ENCODE data around the gene UNC5C. TPM values are rescaled to one million over a fixed set of nuclear protein-coding genes. Genes with fewer than 3 reads are reported as not detected.

Gene UNC5C
- total RNA-seq, 1 donor from 2014 or later: 2.1 TPM

DNA sequence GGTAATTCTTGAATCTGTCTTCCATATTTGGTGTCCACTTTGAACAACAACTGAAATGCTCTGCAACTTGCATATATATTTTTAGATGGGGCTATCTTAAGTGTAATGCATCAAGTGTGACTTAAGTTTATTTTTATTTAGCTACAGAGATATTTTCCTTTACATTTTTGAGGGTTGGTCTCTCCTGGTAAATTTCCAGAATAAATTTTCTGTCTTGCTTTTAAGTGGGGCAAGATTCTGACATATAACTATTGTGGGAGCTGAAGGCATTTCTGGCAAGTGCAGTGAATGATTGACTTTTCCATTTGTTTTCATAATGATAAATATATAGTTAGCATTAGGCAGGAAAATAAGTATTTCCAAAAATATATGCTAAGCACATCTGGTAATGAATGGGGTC lies 18.8 kb downstream of the UNC5C start:
- DNase-seq (ENCODE audit: missing footprints): no peak
- ATAC-seq: no peak
- intact Hi-C loops (cut with DNase I): no loop called here

DNA sequence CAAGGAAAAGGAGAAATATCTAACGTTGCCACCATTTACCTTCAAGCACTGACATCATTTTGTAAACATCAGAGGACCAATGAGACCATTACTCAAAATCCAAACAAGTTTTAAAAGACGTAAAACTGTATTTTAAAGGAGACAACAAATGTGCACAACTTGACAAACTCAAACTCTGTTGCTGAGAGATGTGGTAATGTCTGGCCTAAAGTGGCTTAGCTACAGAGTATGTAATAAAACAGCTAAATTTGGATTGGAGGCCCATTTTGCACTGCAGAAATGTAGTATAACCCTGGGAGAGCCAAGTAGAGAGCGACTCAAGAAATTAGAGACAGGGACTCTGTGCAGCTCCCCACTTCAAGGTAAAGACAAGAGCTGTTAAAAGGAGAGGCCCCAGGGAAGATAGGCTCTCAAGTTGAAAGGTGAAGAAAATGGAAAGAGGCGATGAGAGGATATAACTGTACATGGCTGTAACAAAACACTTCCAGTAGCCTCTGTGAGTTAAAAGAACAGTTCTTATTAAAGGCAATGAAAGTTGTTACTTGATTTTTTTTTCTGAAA lies 20.3 kb downstream of the UNC5C start:
- DNase-seq (ENCODE audit: missing footprints) (no peak), ATAC-seq (peak; percentile 60)
- intact Hi-C loops (cut with DNase I): no loop called here

DNA sequence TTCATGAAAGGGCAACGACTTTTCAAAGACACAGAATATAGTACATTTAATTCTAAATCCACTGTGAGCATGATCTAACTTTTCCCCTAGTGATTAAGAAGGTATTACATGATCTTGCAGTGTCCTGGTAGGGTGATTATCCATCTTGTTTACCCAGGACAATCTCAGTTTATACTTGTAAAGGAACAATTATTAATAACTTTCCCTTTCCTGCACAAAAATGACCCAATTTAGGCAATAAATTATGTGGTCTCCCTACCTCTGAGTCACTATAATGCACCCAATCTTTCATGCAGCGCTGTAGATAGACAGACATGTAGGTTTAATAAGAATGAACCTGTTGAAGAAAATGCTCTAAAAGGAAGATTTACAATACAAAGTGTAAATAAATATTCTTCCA lies 22.7 kb downstream of the UNC5C start:
- DNase-seq (ENCODE audit: missing footprints): no peak
- intact Hi-C loops (cut with DNase I): no loop called here
- no peak for ATAC-seq

DNA sequence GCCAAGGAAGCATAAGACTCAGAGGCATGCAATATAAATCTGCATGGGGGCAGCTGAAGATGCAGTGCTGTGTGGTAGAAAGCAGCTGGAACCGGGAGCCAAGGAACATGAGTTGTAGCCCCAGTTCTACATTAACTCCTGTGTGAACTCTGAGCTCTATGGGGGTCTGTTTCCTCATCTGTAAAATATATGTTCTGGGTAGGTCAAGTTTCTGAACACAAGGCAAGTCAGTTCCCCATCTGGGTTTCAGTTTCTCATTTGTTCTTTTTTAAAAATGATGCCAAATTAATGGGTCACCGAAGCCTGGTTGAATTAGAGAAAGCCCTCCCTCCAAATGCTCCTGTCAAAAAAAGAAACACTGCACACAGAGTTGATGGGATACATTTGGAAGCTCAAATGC lies 24.0 kb downstream of the UNC5C start:
- intact Hi-C loops (cut with DNase I): no loop called here
- no peak for ATAC-seq
- DNase-seq (ENCODE audit: missing footprints): no peak

DNA sequence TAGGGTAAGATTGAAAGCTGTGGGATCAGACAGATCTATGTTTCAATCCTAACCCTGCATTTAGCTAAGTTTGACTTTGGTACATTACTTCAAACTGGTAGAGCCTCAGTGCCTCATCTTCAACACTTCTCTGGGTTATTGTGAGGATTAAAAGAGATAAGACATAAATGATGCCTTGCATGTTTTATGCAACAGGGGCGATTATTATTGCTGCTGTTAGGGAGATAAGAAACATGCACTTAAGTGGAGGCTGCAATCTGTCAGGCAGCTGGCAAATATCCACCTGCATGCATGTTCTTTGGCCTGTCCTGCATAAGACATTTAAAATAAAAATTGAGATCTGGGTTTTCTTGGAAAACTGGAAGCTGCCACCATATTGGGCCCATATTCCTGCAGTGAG lies 24.6 kb downstream of the UNC5C start:
- ATAC-seq (no peak), DNase-seq (ENCODE audit: missing footprints) (no peak)
- intact Hi-C loops (cut with DNase I): no loop called here

DNA sequence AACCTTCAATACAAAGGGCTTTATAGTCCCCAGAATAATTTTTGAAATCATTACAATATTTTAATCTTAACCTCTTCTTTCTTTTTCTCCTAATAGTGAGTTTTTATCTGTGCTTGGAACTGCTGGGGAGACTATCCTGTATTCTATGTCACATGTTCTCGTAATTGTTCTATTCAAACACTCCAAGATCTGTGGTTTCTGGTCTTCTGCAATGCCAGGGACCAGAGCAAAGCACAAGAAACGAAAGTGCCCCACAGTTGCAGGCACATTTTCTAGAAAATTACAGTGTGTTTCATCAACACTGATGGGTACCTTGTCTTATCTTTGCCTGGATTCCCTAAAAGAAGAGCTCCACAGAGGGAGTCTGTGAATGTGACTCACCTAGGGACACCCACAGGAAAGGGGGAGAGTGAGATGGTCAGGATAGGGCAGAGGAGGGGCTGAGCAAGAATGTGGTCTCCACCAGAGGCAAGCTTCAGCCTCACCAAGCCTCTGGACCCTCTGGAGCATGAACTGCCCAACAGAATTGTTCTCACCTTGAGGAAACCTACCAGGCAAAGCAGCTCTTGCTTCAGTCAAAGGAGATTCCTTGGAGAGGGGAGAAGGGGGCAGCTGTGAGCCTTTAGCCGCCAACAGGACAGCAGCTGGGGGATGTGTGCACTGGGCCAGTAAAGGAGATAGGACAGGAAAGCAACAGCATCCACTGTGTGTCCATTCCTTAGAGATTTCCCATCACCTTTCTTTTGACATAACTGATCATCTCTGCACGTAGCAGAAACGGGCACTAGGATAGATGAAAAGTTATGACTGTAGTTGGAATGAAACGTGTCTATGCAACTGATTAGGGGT lies 25.9 kb downstream of the UNC5C start:
- intact Hi-C loops (cut with DNase I): no loop called here

DNA sequence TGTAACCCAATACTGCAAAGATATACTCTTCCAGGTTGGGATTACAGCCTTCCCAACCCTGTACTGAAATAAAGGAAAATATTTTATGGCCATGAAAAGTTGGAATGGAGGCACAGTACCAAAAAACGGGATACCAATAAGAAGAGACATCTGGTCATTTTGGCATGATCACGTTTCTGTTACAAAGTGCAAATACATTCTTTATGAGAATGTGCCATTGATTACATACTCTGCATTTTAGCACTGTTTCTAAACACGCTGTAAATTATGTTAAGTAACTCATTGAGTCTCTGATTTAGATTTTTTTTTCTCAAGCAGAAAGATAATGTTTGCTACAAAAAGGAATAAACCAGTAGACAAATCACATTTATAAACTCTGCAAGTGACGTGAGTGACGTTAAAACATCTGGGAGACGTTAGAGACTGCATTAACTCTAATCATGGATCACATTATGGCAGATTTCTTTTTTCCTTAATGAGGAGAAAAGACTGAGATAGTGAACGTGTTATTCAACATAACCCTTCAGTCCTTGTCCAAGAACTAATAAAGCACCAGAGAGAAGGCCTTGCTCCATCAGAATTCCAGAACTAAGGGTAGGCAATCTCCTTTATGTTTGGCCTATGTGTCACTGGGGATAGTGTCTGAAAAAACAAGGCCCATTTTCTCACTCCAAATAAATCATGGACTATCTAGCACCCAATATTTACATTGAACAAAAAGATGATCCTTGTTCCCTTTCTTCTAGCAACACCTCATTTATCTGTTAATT lies 31.0 kb downstream of the UNC5C start:
- intact Hi-C loops (cut with DNase I): no loop called here
- ATAC-seq (no peak), DNase-seq (ENCODE audit: missing footprints) (no peak)

More for the DNA sequence above, 25.9 kb downstream of the UNC5C start:
- ATAC-seq: no peak
- DNase-seq (ENCODE audit: missing footprints): no peak

DNA sequence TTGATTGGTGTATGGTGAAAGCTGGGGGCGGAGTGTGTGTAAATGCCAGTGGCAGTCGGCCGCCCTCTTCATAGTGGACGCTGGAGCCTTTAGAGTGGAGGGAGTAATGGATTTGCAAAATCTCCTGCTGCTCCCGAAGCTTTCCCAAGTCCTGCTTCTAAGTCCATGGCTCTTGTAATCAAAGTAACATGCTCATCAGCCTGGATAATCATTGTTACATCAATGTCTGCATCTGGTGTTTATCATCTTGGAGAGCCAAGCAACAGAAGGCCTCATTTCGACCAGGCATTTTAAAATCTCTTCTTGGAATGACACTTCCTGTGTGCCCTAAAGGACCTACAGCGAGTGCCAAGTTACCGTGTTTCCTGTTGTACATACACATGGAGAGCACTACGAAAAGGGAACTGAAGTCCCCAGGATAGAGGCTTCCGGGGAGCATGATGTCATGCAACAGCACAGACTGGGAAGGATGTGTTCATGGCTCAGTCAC lies 32.2 kb downstream of the UNC5C start:
- DNase-seq (ENCODE audit: missing footprints) (no peak), ATAC-seq (peak; percentile 78)
- intact Hi-C loops (cut with DNase I): no loop called here

DNA sequence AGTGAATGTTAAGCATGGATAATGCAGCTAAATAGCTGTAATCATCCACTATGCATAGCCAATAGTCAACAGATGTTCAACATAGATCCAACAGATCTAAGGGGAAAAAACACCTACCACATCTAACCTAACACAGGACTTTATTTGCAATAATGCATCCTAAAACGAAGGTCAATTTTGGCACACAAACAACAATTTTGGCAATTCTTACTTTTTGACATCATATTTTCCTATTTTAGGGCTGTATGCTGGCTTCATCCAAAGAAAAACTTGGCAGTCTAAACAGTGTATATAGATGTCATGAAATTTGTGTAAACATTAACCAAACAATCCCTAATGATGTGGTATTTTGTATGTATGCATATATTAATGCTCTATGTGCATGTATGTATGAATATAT lies 33.2 kb downstream of the UNC5C start:
- DNase-seq (ENCODE audit: missing footprints) (no peak), ATAC-seq (no peak)
- intact Hi-C loops (cut with DNase I): no loop called here

DNA sequence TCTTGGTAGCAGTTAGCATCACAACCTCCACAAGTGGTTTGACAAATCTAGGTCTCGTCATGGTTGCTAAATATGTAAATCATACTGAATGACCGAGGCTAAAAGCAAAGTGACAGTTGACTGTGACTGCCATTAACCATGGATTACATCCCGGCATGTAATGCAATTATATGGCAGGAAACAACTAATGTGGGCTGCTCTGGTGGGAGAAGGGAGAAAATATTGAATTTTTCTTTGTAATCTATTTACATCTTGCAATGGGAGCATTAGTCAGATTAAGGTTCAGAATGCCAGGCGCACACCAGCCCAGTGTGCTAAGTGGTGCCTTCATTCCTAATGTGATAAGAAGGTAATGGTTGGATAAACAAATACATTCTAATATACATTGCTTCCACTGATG lies 35.8 kb downstream of the UNC5C start:
- DNase-seq (ENCODE audit: missing footprints) (no peak), ATAC-seq (no peak)
- intact Hi-C loops (cut with DNase I): no loop called here

DNA sequence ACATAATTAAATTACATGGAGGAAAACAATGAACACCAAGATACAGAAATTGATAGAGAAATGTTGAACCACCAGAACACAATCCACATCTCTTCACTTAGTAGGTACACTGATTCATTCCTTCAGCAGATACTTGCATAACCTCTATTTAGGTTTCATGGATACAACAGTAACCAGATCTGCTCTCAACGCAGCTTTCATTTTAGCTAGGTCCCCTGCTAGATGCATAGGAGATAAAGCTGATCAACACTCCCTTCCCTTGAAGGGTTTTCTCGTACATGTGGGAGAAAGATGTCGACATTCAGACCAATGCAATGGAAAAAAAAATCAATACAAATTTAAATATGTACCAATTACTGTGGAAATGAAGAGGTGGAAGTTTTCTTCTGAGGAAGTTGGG lies 37.3 kb downstream of the UNC5C start:
- DNase-seq (ENCODE audit: missing footprints) (no peak), ATAC-seq (no peak)
- intact Hi-C loops (cut with DNase I): no loop called here

DNA sequence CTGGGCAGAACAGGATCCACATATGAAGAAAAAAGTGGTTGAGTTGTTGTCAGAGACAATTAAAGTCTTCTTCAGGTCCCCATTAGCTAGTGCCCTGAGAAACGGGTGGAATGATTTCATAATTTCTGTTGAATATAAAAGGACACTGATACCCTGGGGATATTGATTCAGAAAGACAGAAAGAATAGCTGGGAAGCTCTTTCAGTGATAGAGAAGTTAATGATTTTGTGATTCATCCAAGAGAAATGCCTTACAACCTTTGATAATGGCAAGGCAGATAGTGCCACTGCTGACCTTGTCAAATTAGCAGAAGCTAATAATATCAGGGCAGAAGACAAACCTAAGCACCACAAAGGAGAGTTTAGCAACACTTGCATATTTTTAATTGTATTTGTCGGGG lies 37.9 kb downstream of the UNC5C start:
- ATAC-seq: no peak
- intact Hi-C loops (cut with DNase I): no loop called here
- no peak for DNase-seq (ENCODE audit: missing footprints)

DNA sequence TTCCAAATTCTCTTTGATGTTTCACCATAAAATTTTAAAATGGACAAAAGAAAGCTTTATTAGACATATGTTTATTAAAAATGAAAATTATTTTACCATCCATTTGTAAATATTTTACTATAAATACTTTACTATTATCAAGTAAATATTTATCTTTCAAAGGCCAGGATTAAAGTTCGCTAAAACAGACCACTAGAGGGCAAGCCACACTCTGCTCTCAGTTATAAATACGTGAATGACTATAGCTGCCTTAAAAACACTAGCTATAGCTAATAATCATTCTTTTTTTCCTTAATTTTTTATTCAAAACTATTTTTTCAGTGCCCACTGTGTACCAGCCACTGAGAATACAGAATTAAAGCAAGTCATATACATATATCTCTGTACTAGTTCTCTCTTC lies 38.6 kb downstream of the UNC5C start:
- intact Hi-C loops (cut with DNase I): no loop called here
- ATAC-seq (no peak), DNase-seq (ENCODE audit: missing footprints) (no peak)

DNA sequence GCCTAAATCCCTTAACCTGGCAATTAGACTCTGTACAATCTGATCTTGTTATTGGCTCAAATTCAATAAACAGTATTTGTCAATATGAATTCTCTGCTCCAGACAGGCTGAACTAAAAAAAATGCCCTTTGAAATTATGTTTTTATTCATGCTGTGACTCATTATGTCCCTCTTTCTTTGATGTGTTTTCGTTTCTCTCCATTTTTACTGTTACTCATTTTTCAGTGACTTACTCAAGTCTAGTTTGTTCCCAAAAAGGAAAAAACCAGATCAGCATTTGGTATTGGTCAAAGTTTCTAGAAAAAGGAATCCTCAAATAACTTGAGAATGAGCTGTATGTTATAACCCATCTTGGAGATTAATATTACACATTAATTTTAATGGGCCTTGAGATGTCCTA lies 40.4 kb downstream of the UNC5C start:
- intact Hi-C loops (cut with DNase I): no loop called here
- DNase-seq (ENCODE audit: missing footprints) (no peak), ATAC-seq (no peak)

DNA sequence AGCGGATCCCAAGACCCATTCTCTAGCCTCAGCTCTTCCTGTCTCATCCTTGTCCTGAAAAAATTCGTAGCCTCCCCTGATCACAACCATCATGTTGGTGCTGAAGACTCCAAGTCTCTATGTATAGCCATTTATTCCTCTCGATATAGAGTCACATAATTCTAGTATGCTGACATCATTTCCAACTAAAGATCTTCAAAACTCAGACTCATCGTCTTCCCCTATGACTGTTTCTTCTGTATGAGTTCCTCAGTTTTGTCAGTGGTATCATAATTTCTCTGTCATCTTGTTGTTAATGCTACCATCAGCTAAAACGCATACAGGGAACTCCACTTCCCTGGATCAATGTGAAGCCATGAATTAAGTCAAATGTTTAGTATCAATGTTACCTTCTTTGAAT lies 41.2 kb downstream of the UNC5C start:
- intact Hi-C loops (cut with DNase I): no loop called here
- no peak for ATAC-seq
- no peak for DNase-seq (ENCODE audit: missing footprints)

DNA sequence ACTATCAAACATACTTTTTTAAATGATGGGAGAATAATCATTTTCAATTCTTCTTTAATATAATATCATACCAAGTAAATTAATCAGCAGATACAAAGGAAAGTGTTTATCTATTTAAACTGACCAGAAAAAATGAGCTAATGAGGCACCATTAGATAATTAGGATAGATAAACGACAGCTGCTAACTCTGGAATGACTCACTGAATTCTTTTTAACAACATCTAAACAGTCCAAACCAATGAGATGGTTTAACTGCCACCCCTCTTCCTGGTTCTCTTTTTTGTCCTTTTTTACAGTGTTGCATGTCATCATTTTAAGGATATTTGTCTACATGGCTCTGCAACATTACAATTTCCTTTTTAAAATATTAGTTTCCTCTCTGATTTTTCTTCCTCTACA lies 41.6 kb downstream of the UNC5C start:
- ATAC-seq: no peak
- no peak for DNase-seq (ENCODE audit: missing footprints)
- intact Hi-C loops (cut with DNase I): no loop called here

DNA sequence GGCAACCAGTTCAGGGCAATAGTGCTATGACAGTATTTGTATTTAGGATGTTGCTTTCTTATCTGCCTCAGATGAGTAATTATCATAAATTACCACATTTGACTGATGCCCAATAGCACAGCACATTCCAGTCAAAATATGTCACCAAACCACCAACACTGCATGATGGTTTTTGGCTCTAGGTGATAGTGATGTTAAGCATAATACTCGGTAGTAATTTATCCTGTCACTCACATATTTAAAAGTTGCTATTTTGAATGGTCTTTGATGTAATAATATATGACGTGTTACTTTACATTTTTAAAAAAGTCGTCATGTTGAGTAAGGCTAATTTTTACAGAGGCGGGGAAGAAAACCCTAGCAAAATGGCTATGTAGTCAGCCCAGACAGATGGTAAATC lies 42.5 kb downstream of the UNC5C start:
- DNase-seq (ENCODE audit: missing footprints): no peak
- intact Hi-C loops (cut with DNase I): no loop called here
- no peak for ATAC-seq

DNA sequence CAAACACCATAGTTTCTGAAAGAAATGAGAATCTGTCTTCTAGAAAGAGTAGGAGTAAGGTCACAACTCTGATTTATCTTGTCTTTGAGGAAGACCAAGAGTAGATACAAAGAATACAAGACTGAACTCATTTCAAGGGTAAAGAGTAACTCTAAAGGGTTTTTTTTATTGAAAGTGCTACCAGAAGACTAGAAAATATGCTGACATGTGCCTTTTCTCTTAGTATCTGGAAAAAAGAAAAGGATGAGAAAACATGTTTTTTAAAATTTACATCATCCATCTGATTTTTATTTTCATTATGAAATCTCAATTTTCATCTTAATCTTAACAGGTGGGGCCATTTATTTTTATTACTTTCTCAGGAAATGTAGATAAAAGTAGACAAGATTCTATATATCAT lies 43.0 kb downstream of the UNC5C start:
- DNase-seq (ENCODE audit: missing footprints) (no peak), ATAC-seq (no peak)
- intact Hi-C loops (cut with DNase I): no loop called here

DNA sequence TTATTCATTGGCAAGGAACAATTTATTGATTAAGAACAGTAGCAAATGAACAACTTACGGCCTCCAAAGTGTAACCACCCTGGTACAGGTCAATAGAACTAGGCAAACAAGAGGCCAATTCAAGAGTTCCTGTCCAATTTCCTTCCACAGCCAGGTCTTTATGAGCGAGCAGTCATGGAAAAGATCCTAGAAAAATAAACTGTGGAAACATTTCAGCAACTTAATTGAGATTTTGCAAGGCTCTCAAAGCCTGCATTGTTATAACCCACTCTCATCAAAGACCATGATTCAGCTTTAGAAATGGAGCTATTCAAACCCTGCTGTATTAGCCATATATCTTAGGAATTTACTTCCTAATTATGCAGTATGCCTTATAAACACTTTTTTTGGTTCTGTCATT lies 43.6 kb downstream of the UNC5C start:
- intact Hi-C loops (cut with DNase I): no loop called here
- ATAC-seq: peak; percentile 90

DNA sequence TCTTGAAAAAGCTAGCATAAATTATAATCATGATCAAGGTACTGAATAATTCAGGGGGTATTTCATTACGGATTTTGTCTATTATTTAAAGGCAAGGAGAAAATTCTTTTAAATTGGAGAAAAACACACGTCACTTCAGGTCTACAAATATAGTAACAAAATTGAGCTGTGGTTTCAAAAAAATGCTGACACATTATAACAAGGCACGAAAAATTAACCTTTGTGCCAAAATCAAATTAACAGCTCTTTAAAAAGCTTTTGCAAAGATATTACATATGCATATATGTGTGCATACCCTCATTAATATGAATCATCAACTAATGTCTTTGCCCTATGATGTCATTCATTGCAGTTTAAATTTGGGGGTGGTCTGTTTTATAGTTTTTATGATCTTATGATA lies 44.3 kb downstream of the UNC5C start:
- intact Hi-C loops (cut with DNase I): no loop called here
- no peak for DNase-seq (ENCODE audit: missing footprints)
- ATAC-seq: no peak

More for the DNA sequence above, 43.6 kb downstream of the UNC5C start:
- no peak for DNase-seq (ENCODE audit: missing footprints)

Measured in Right ventricle myocardium inferior (tissue), 1 donor.